ENCODE measurements around the gene SCN1A. TPM values are rescaled to one million over a fixed set of nuclear protein-coding genes. Genes with fewer than 3 reads are reported as not detected.
A peak's percentile ranks its signal among the peaks of the same experiment; 100 is the strongest.

The SCN1A gene
- polyA plus RNA-seq, 3 donors, result not detected

GRCh38 chr2:166057370-166058164 is 70.3 kb downstream of the SCN1A start:
- H3K4me2 ChIP-seq (replicated peaks; ENCODE audit: extremely low read depth, low read length, poor library complexity, severe bottlenecking), result no peak overlapping the region
- no peak overlapping the region for H3K27ac ChIP-seq (ENCODE audit: low read depth in 1 of 2, low read length in 2 of 2)
- H3K27me3 ChIP-seq (ENCODE audit: control insufficient read depth in 2 of 2, insufficient read depth in 2 of 2, low read length in 2 of 2), result no peaks in the 10 kb centered on the region
- Mint-ChIP-seq H3K4me3 (no peak overlapping the region), H3K27ac (no peak overlapping the region), H3K27me3 (ENCODE audit: low read depth in 3 of 3) (peaks cover 0 to 1% (median 0%) of the 10 kb centered on the region in 3 donors), H3K4me1 (no peaks in the 10 kb centered on the region), H3K36me3 (no peaks in the 10 kb centered on the region), H3K9me3 (no peaks in the 10 kb centered on the region)
- intact Hi-C loops (cut with micrococcal nuclease), result loop anchor here (5.0 kb wide), 1 partner anchor 70 kb away; the partner anchor contains the start of gene SCN1A (in 2 of the 2)
- no peaks in the 10 kb centered on the region for H3K4me1 ChIP-seq (ENCODE audit: control insufficient read depth in 1 of 2, insufficient read depth in 2 of 2, low read length in 2 of 2)
- no peak overlapping the region for H3K9ac ChIP-seq (ENCODE audit: insufficient read depth, low read length, poor library complexity, severe bottlenecking)
- DNase-seq, result peak; percentile 14 to 43 (median 25)
- no peak overlapping the region for H2AFZ ChIP-seq (ENCODE audit: insufficient read depth, low read depth, low read length, poor library complexity, severe bottlenecking)
- H4K20me1 ChIP-seq (ENCODE audit: insufficient read depth, low read length), result no peaks in the 10 kb centered on the region
- peak; percentile 75 for TF ChIP-seq CTCF (IDR thresholded peaks at IDR 0.05)
- H3K9me3 ChIP-seq (replicated peaks in 1 of 2; ENCODE audit: control insufficient read depth in 1 of 2, insufficient read depth in 1 of 2, low read length in 2 of 2), result no peaks in the 10 kb centered on the region
- 13% methylated on average over 1 of the region's 4 CpGs for WGBS (ENCODE audit: insufficient coverage)
- H3K4me3 ChIP-seq (replicated peaks in 1 of 3; ENCODE audit: low read depth in 2 of 3, low read length in 3 of 3), result no peak overlapping the region
- no peaks in the 10 kb centered on the region for H3K36me3 ChIP-seq (replicated peaks in 1 of 2; ENCODE audit: control insufficient read depth in 1 of 2, insufficient read depth in 2 of 2, low read length in 2 of 2)
- H3K79me2 ChIP-seq (ENCODE audit: insufficient read depth, low read length), result no peaks in the 10 kb centered on the region

GRCh38 chr2:166044853-166045483 is 82.9 kb downstream of the SCN1A start:
- H3K27me3 ChIP-seq (ENCODE audit: control insufficient read depth in 2 of 2, insufficient read depth in 2 of 2, low read length in 2 of 2), result no peaks in the 10 kb centered on the region
- H3K27me3 Mint-ChIP-seq (ENCODE audit: low read depth in 3 of 3), result peaks cover 0 to 4% (median 2%) of the 10 kb centered on the region in 3 donors
- no peak overlapping the region for H3K4me3 Mint-ChIP-seq
- no peaks in the 10 kb centered on the region for H3K36me3 Mint-ChIP-seq
- H3K9me3 ChIP-seq (replicated peaks in 1 of 2; ENCODE audit: control insufficient read depth in 1 of 2, insufficient read depth in 1 of 2, low read length in 2 of 2), result no peaks in the 10 kb centered on the region
- H3K4me3 ChIP-seq (replicated peaks in 1 of 3; ENCODE audit: low read depth in 2 of 3, low read length in 3 of 3), result no peak overlapping the region
- H3K4me1 Mint-ChIP-seq, result peaks cover 2% of the 10 kb centered on the region
- no peak for DNase-seq
- H4K20me1 ChIP-seq (ENCODE audit: insufficient read depth, low read length), result no peaks in the 10 kb centered on the region
- H3K27ac ChIP-seq (ENCODE audit: low read depth in 1 of 2, low read length in 2 of 2), result no peak overlapping the region
- no peaks in the 10 kb centered on the region for H3K4me1 ChIP-seq (ENCODE audit: control insufficient read depth in 1 of 2, insufficient read depth in 2 of 2, low read length in 2 of 2)
- peak overlapping the region in 1 of 7 donors; percentile 43 for H3K27ac Mint-ChIP-seq
- H3K79me2 ChIP-seq (ENCODE audit: insufficient read depth, low read length), result no peaks in the 10 kb centered on the region
- no peak overlapping the region for H2AFZ ChIP-seq (ENCODE audit: insufficient read depth, low read depth, low read length, poor library complexity, severe bottlenecking)
- H3K4me2 ChIP-seq (replicated peaks; ENCODE audit: extremely low read depth, low read length, poor library complexity, severe bottlenecking), result no peak overlapping the region
- H3K36me3 ChIP-seq (replicated peaks in 1 of 2; ENCODE audit: control insufficient read depth in 1 of 2, insufficient read depth in 2 of 2, low read length in 2 of 2), result no peaks in the 10 kb centered on the region
- intact Hi-C loops (cut with micrococcal nuclease), result no loop called here
- H3K9me3 Mint-ChIP-seq, result peaks cover 0 to 2% (median 1%) of the 10 kb centered on the region in 7 donors
- 86% methylated on average over 1 of the region's 5 CpGs for WGBS (ENCODE audit: insufficient coverage)
- TF ChIP-seq CTCF (IDR thresholded peaks at IDR 0.05), result no peak
- H3K9ac ChIP-seq (ENCODE audit: insufficient read depth, low read length, poor library complexity, severe bottlenecking), result no peak overlapping the region

Data from CD14-positive monocyte (primary cell).